NCI-H1092 treated with DMSO at 0.1 percent for 48 hours (cell line): ENCODE results near the gene KDM1B.
"Not testable (repeated sequence)": the region's sequence is repeated elsewhere in the genome, so short reads cannot be mapped to it uniquely, and the experiment has no call there.

Experiments
- DNase-seq: peaks from one replicate; lab custom pipeline; 2025; lab: John Stamatoyannopoulos, UW

Gene KDM1B

DNA sequence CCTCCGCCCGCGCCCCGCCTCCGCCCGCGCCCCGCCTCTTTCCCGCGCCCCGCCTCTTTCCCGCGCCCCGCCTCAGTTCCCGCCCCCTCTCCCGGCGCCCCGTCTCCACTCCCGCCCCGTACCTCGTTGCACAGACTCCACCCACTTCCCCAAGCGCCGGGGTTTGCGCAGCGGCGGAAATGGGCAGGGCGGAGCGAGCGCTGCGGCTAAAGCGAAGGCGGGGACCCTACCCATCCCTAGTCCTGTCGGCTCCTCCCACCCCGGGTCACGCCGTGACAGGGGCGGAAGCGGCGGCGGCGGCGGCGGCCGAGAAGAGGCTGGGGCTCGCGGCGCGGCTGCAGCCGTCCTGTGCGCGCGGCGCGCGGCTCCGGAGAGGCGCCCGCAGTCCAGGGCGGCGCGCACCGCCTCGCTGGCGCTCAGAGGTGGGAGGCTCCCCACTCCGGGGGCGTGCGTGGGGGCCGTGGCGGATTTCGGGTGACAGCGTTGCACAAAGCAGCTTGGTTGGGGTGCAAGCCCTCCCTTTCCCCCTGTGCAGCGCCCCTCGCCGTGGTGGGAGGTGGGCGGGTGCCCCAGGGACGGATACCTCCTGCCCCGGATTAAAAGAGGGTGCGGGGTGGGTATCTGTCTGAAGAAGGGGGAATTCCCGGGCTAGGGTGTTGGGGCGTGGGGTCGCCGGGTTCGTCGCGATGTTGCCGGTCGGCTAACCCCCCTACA, at the start of gene KDM1B:
Gene KDM1B, plus strand, starts transcription at position 273 of the 714 bp plus-strand sequence. CDS start 4,474 bp downstream, outside the sequence.
- DNase-seq, result peak; percentile 94

- DNase-seq, result no peak
Observed at GRCh38 chr6:18107061-18107460, 48.2 kb upstream of the KDM1B start.

GRCh38 chr6:18110162-18110561, 45.1 kb upstream of the KDM1B start:
- DNase-seq, result no peak

- DNase-seq, result no peak
Observed at GRCh38 chr6:18115356-18115755, 39.9 kb upstream of the KDM1B start.

DNA sequence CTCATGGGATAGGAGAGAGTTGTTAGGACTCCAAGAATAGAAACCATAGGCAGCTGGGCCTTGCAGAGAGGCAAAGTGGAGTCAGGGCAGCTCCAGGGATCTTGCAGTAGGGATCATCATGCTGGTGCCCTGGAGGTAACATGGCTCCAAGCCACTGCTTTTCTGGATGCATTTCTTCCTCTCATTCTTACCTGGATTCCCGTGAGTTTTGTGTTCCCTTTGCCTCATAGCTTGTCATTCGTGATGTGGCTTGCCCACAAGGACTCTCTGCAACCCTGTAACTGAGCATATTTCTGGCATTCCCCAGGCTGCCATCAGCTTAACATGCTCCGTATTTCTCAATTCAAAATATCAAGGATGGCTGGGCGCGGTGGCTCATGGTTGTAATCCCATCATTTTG, 38.1 kb upstream of the KDM1B start:
- no peak for DNase-seq

GRCh38 chr6:18118330-18118729, 36.9 kb upstream of the KDM1B start:
- no peak for DNase-seq

GRCh38 chr6:18119236-18119635, 36.0 kb upstream of the KDM1B start:
- no peak for DNase-seq

DNA sequence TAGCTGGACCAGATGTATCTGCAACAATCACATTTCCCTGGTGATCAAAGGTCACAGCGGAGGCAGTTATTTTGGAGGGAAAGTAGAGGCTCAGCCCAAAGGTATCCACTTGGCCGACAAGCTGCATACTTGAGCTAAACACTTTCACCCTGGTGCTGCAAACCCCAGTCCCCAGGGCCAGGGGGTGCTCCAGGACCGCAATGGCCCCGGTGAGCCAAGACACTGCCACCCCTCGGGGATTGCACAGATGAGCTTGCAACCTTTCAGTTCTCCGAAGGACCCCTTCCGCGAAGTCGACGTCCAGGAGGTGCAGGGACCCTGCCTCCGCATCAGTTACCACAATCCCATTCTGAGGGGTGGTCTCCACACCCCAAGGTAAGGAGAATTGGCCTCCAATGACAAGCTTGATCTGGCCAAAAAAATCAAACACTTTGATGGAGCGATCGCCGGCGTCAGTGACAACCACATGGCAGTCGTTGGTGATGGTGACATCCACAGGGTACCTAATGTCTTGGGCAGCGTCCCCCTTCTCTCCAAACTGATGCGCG, 33.6 kb upstream of the KDM1B start:
- no peak for DNase-seq

DNA sequence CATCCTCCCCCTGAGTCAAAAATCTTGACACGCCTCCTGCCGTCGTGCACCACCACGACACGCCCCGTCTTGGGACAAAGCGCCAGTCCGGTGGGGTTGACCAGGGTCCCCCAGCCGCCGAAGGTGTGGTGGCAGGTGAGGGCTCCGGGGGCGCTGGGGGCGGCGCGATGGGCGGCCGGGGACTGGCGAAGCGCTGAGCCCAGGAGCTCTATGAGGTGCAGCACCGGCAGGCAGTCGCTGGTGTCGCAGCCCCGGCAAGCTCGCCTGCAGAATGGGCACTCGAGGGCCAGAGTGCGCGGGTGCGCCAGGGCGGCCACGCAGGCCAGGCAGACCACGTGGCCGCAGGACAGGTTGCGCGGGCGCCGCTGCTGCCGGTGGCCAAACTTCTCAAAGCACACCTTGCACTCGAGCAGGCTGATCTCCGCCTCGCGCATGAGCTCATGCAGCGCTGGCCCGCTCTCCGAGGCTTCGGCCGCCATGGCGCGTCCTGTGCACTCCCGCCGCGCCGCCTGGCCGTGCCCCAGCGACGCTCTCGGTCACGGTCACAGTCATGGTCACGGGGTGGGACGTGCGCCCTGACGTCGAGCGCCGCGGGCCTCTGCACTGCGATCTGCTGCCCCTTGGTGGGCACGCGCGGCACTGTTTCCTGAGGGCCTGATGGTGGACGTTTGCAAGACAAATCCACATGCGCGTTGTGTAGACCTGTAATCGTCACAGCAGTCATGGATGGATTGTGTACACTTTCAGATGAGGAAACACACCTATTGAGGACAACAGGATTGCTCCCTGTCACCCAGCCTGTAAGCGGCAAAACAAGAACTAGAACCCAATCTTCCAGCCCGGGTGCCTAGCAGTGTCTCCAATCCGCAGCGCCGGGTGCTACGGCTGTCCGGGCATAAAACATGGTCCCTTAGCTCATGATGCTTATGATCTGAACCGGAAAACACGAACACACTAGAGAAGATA, 32.8 kb upstream of the KDM1B start, which contains the start of gene NHLRC1:
Gene NHLRC1, minus strand, starts transcription at position 550 of the 966 bp plus-strand sequence. Its CDS starts 71 bp downstream, at position 479.
- peak; percentile 69 for DNase-seq

- no peak for DNase-seq
Observed at GRCh38 chr6:18126121-18126520, 29.1 kb upstream of the KDM1B start.

DNA sequence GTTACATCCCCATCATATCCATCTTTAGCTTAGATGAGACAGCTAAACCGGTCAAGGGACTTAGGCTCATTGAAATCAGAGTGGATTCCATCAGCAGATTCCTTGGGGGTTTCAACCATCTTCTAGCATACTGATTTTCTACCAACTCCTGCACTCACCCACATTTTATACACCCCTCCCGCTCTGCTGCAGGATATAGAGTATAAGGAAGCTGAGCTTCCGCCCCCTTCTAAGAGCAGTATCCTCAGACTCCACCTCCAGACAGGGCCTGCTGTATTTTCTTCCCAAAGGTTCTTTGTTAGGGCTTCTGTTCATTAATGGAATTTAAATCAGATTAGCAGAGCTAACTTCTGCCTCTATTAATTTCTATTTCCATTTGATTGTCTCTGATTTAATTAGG, 22.9 kb upstream of the KDM1B start:
- DNase-seq, result no peak

DNA sequence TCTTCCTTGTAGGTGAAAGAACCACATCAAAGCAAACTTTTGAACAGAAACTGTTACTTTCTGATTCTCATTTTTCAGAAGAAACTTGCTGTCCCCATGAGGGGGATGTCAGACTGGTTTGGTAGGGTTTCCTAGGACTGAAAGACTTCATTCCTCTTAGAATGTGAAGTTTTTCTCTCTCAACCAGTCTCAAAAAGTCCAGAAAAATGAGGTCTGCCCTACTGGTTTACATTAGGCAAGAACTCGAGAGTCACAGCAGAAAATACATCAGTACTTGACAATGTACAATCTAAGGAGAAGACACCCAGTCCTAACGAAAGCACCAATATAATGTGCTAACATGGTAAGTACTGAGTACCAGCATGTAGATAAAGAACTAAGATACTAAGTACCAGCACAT, 20.1 kb upstream of the KDM1B start:
- no peak for DNase-seq

GRCh38 chr6:18136260-18136659, 19.0 kb upstream of the KDM1B start:
- no peak for DNase-seq

- no peak for DNase-seq
Observed at GRCh38 chr6:18138906-18139305, 16.3 kb upstream of the KDM1B start.

GRCh38 chr6:18139935-18140621, 15.1 kb upstream of the KDM1B start:
- no peak for DNase-seq

DNA sequence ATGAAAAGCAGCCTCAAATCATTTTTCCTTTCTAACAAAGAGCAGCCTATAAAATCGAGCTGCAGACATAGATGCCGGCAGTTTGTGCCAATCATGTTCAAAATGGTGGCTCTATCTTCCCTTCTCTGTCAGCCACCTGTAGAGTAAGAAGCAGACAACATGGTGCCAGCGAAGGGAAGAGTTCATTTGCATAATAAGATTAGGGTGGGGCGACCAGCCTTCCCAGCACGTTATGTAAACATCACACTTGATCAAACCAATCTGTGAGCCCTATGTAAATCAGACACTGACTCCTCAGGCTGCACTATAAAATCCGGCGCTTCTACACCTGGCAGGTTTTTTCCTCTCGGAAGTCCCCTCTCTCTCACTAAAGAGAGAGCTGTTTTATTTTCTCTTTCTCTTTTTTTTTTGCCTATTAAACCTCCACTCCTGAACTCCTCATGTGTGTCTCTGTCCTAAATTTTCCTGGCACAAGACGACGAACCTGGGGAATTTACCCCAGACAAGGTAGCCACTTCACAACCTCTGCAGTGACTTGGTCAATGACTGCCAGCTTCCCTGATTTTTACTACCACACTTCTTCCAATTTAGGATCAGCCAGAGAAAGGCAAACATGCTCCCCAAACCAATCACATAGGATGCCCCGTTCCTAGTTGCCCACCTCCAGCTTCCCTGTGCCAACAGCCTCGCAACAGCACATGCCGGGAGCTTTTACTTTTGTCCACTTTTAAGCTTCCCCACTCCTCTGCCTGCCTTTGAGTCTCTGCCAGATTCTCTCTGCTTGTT, 13.2 kb upstream of the KDM1B start:
- peak; percentile 77 for DNase-seq

GRCh38 chr6:18142591-18142861, 12.7 kb upstream of the KDM1B start:
- no peak for DNase-seq

DNA sequence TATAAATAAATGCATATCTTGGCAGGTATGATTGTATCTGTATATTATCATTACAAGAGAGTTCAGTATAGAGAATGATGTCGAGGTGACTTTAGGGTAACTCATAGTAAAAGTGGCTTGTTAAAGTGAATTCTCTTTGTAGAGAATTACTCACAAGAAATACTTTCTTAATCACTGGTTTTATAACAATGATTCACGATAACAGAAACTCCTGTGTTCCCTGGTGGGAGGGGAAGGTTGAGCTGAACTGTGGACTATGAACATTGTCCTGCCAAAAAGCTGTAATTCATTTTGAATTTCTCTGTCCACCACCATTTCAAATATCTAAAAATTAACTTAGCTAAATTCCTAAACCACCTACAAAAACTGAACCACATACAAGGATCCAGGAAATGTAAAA, 8.1 kb upstream of the KDM1B start:
- DNase-seq, result no peak

GRCh38 chr6:18147616-18148015, 7.6 kb upstream of the KDM1B start:
- DNase-seq, result no peak

- DNase-seq, result no peak
Observed at GRCh38 chr6:18148304-18149025, 6.8 kb upstream of the KDM1B start.

- not testable (repeated sequence) for DNase-seq
Observed at GRCh38 chr6:18151391-18151790, 3.8 kb upstream of the KDM1B start.
